Measurements from ENCODE around the gene SMC1B. TPM values are rescaled to one million over a fixed set of nuclear protein-coding genes. Genes with fewer than 3 reads are reported as not detected.
"Not testable (repeated sequence)": the region's sequence is repeated elsewhere in the genome, so short reads cannot be mapped to it uniquely, and the experiment has no call there.

The SMC1B gene
- total RNA-seq, 2 experiments from 2014 or later: 1.8 TPM

GRCh38 chr22:45450101-45450785, 36.8 kb upstream of the SMC1B start:
- H3K9me3 Mint-ChIP-seq: no peaks in the 10 kb centered on the region
- ATAC-seq: no peak

GRCh38 chr22:45449442-45449841, 36.0 kb upstream of the SMC1B start:
- CTCF ChIA-PET: interaction anchor here (1.6 kb wide), 1 partner anchor 8 kb away, joined by 4 read pairs; no protein-coding TSS in a partner anchor
- not testable (repeated sequence) for ATAC-seq, H3K4me3 Mint-ChIP-seq

More at GRCh38 chr22:45450101-45450785, 36.8 kb upstream of the SMC1B start:
- no peak for TF ChIP-seq CTCF (IDR thresholded peaks at IDR 0.05)
- H3K4me3 Mint-ChIP-seq: no peak overlapping the region
- H3K27ac Mint-ChIP-seq: no peak overlapping the region
- no peaks in the 10 kb centered on the region for H3K27me3 Mint-ChIP-seq
- ChIA-PET CTCF (interaction anchor here (1.6 kb wide), 1 partner anchor 9 kb away, joined by 4 read pairs; no protein-coding TSS in a partner anchor), POLR2A (no interaction called here)
- no peaks in the 10 kb centered on the region for H3K4me1 Mint-ChIP-seq (ENCODE audit: low read depth)
- DNase-seq: no peak
- no peaks in the 10 kb centered on the region for H3K36me3 Mint-ChIP-seq (ENCODE audit: low read depth)
- intact Hi-C loops (cut with micrococcal nuclease): no loop called here

GRCh38 chr22:45448431-45448830, 35.0 kb upstream of the SMC1B start:
- Mint-ChIP-seq H3K27me3 (no peaks in the 10 kb centered on the region), H3K27ac (no peak overlapping the region), H3K4me3 (no peak overlapping the region), H3K9me3 (no peaks in the 10 kb centered on the region), H3K4me1 (ENCODE audit: low read depth) (no peaks in the 10 kb centered on the region), H3K36me3 (ENCODE audit: low read depth) (no peaks in the 10 kb centered on the region)
- no peak for DNase-seq
- ChIA-PET CTCF (no interaction called here), POLR2A (no interaction called here)
- no peak for ATAC-seq
- intact Hi-C loops (cut with micrococcal nuclease): loop anchor here (10.0 kb wide), 1 partner anchor 106 kb away; no protein-coding TSS in a partner anchor
- TF ChIP-seq CTCF (IDR thresholded peaks at IDR 0.05): no peak

More at GRCh38 chr22:45449442-45449841, 36.0 kb upstream of the SMC1B start:
- H3K36me3 Mint-ChIP-seq (ENCODE audit: low read depth); DNase-seq; H3K27ac Mint-ChIP-seq; POLR2A ChIA-PET; H3K27me3 Mint-ChIP-seq; H3K4me1 Mint-ChIP-seq (ENCODE audit: low read depth); H3K9me3 Mint-ChIP-seq: not testable (repeated sequence)
- intact Hi-C loops (cut with micrococcal nuclease): loop anchor here (10.0 kb wide), 1 partner anchor 105 kb away; no protein-coding TSS in a partner anchor

GRCh38 chr22:45447596-45447995, 34.2 kb upstream of the SMC1B start:
- H3K4me1 Mint-ChIP-seq (ENCODE audit: low read depth); DNase-seq; H3K27ac Mint-ChIP-seq; CTCF ChIA-PET; POLR2A ChIA-PET; H3K27me3 Mint-ChIP-seq; H3K9me3 Mint-ChIP-seq; ATAC-seq; H3K4me3 Mint-ChIP-seq; H3K36me3 Mint-ChIP-seq (ENCODE audit: low read depth): not testable (repeated sequence)
- intact Hi-C loops (cut with micrococcal nuclease): loop anchor here (10.0 kb wide), 1 partner anchor 107 kb away; no protein-coding TSS in a partner anchor

GRCh38 chr22:45446216-45446615, 32.8 kb upstream of the SMC1B start:
- ATAC-seq (no peak), DNase-seq (no peak)
- POLR2A ChIA-PET: no interaction called here
- Mint-ChIP-seq H3K9me3 (no peaks in the 10 kb centered on the region), H3K4me3 (no peak overlapping the region), H3K36me3 (ENCODE audit: low read depth) (no peaks in the 10 kb centered on the region), H3K27me3 (peaks cover 1% of the 10 kb centered on the region), H3K27ac (no peak overlapping the region), H3K4me1 (ENCODE audit: low read depth) (peaks cover 1% of the 10 kb centered on the region)
- intact Hi-C loops (cut with micrococcal nuclease): loop anchor here (10.0 kb wide), 1 partner anchor 109 kb away; no protein-coding TSS in a partner anchor
- CTCF ChIA-PET: no interaction called here
- no peak for TF ChIP-seq CTCF (IDR thresholded peaks at IDR 0.05)

GRCh38 chr22:45445031-45445710, 31.8 kb upstream of the SMC1B start:
- Mint-ChIP-seq H3K4me3 (no peak overlapping the region), H3K4me1 (ENCODE audit: low read depth) (peaks cover 10% of the 10 kb centered on the region), H3K27me3 (peaks cover 2% of the 10 kb centered on the region), H3K9me3 (no peaks in the 10 kb centered on the region), H3K36me3 (ENCODE audit: low read depth) (no peaks in the 10 kb centered on the region), H3K27ac (no peak overlapping the region)
- TF ChIP-seq CTCF (IDR thresholded peaks at IDR 0.05): no peak
- intact Hi-C loops (cut with micrococcal nuclease): loop anchor here (10.0 kb wide), 1 partner anchor 110 kb away; no protein-coding TSS in a partner anchor
- POLR2A ChIA-PET: no interaction called here
- ATAC-seq (no peak), DNase-seq (no peak)
- CTCF ChIA-PET: interaction anchor here (0.5 kb wide), 1 partner anchor 12 kb away, joined by 3 read pairs; no protein-coding TSS in a partner anchor

Measured in activated CD8-positive, alpha-beta T cell treated with anti-CD3 and anti-CD28 coated beads for 36 hours (primary cell).